H1 (cell line): ENCODE results near the gene PHTF2. TPM values are rescaled to one million over a fixed set of nuclear protein-coding genes. Genes with fewer than 3 reads are reported as not detected.

Experiments
- CTCF ChIA-PET: fragments of 300-600 bp; sonication (Branson Sonifier 250); formaldehyde crosslinking; loops from one replicate; lab custom pipeline; 2021; ENCODE audit not compliant: partially characterized antibody; lab: Charles Lee
- POLR2A ChIA-PET: fragments of 300-600 bp; sonication (Branson Sonifier 250); formaldehyde crosslinking; loops from one replicate; lab custom pipeline; 2021; ENCODE audit warnings: inconsistent platforms; ENCODE audit not compliant: partially characterized antibody; lab: Charles Lee
- DNase-seq, 2 experiments: peaks; one replicate each; pipeline versions ENCODE4 v3.0.0 to v3.0.0-alpha.2; 2010 to 2022; ENCODE audit warnings: low spot score in 2 of 2, low read depth in 1 of 2, mixed read lengths in 1 of 2
- FAIRE-seq: peaks from 2 replicates; lab custom pipeline; 2011; peaks lifted over from hg19 to GRCh38; lab: Jason Lieb, UNC
- H2AFZ ChIP-seq: 2 replicates; pipeline ENCODE4 v1.8.1; 2012; ENCODE audit warnings: low read length, inconsistent platforms
- H2AK5ac ChIP-seq: 2 replicates; pipeline ENCODE4 v1.6.1; 2013; ENCODE audit warnings: low read depth, low read length
- H2BK120ac ChIP-seq: replicated peaks from 2 replicates; pipeline ENCODE3; 2013; ENCODE audit warnings: low read depth, low read length, inconsistent platforms
- H2BK12ac ChIP-seq: 2 replicates; pipeline ENCODE4 v1.6.1; 2013; ENCODE audit warnings: low read depth, low read length
- H2BK15ac ChIP-seq: 2 replicates; pipeline ENCODE4 v1.6.1; 2013; ENCODE audit warnings: low read length
- H2BK20ac ChIP-seq: 2 replicates; pipeline ENCODE4 v1.6.1; 2013; ENCODE audit warnings: low read length
- H2BK5ac ChIP-seq: 2 replicates; pipeline ENCODE4 v1.6.1; 2013; ENCODE audit warnings: low read depth, low read length
- H3K14ac ChIP-seq: 2 replicates; pipeline ENCODE4 v1.6.1; 2013; ENCODE audit warnings: inconsistent platforms; ENCODE audit not compliant: insufficient read length
- H3K18ac ChIP-seq: 2 replicates; pipeline ENCODE4 v1.6.1; 2013; ENCODE audit warnings: low read length; ENCODE audit errors: extremely low read depth
- H3K23ac ChIP-seq: 2 replicates; pipeline ENCODE4 v1.6.1; 2013; ENCODE audit warnings: inconsistent platforms; ENCODE audit not compliant: insufficient read length
- H3K23me2 ChIP-seq: 2 replicates; pipeline ENCODE4 v1.6.1; 2013; ENCODE audit warnings: low read depth, low read length
- H3K27ac ChIP-seq: 2 replicates; pipeline ENCODE4 v1.6.1; 2011; ENCODE audit warnings: low read depth, low read length, inconsistent platforms
- H3K27me3 ChIP-seq, 4 experiments: replicated peaks in 1 of 4; 1 replicate in 1 of 4; 2 replicates in 3 of 4; pipeline versions ENCODE4 v1.6.1 to v1.8.1; 2011 to 2013; ENCODE audit warnings: low read length in 3 of 4, mild to moderate bottlenecking in 3 of 4, inconsistent platforms in 2 of 4, mixed read lengths in 2 of 4, moderate library complexity in 1 of 4; ENCODE audit not compliant: control insufficient read depth in 3 of 4, insufficient read depth in 3 of 4; ENCODE audit errors: extremely low read depth in 1 of 4
- H3K36me3 ChIP-seq, 4 experiments: 2 replicates each; pipeline versions ENCODE4 v1.6.1 to v1.8.1; 2011 to 2013; ENCODE audit warnings: mild to moderate bottlenecking in 4 of 4, low read length in 3 of 4, moderate library complexity in 2 of 4, control low read depth in 1 of 4, inconsistent platforms in 1 of 4; ENCODE audit not compliant: insufficient read depth in 4 of 4, control insufficient read depth in 2 of 4
- H3K4ac ChIP-seq: replicated peaks from 2 replicates; pipeline ENCODE3; 2013; ENCODE audit warnings: low read length, low read depth, mixed read lengths, inconsistent platforms; ENCODE audit not compliant: insufficient read length
- H3K4me1 ChIP-seq, 4 experiments: replicated peaks in 1 of 4; 1 replicate in 1 of 4; 2 replicates in 3 of 4; pipeline versions ENCODE4 v1.6.1 to v1.8.1; 2011 to 2013; ENCODE audit warnings: low read length in 3 of 4, inconsistent platforms in 2 of 4, mixed read lengths in 1 of 4; ENCODE audit not compliant: insufficient read depth in 4 of 4, control insufficient read depth in 3 of 4
- H3K4me2 ChIP-seq, 2 experiments: 2 replicates each; pipeline versions ENCODE4 v1.6.1 to v1.8.1; 2011 to 2013; ENCODE audit warnings: low read depth in 2 of 2, low read length in 2 of 2, control low read depth in 1 of 2, inconsistent platforms in 1 of 2, mild to moderate bottlenecking in 1 of 2; ENCODE audit not compliant: insufficient read depth in 1 of 2
- H3K4me3 ChIP-seq, 4 experiments: fragments of 200-600, 300-600 bp in 1 of 4; sonication (generic), shearing (Covaris generic), sonication (Bioruptor Twin) in 1 of 4; 2 replicates each; pipeline versions ENCODE4 v1.5.1 to v1.8.1; 2011 to 2016; ENCODE audit warnings: low read length in 4 of 4, low read depth in 3 of 4, control low read depth in 2 of 4, inconsistent platforms in 2 of 4, mild to moderate bottlenecking in 2 of 4, mixed read lengths in 1 of 4, moderate library complexity in 1 of 4; ENCODE audit not compliant: insufficient read depth in 2 of 4; ENCODE audit errors: extremely low read depth in 1 of 4
- H3K56ac ChIP-seq: replicated peaks from 2 replicates; pipeline ENCODE3; 2013; ENCODE audit warnings: low read depth, mild to moderate bottlenecking, mixed read lengths, low read length, inconsistent platforms; ENCODE audit not compliant: insufficient read length
- H3K79me1 ChIP-seq: 2 replicates; pipeline ENCODE4 v1.6.1; 2013; ENCODE audit warnings: low read depth, low read length, control low read depth
- H3K79me2 ChIP-seq, 2 experiments: 2 replicates each; pipeline versions ENCODE4 v1.6.1 to v1.8.1; 2012 to 2013; ENCODE audit warnings: low read length in 2 of 2, mild to moderate bottlenecking in 2 of 2, inconsistent platforms in 1 of 2; ENCODE audit not compliant: insufficient read depth in 2 of 2, control insufficient read depth in 1 of 2
- H3K9ac ChIP-seq, 4 experiments: replicated peaks in 1 of 4; 1 replicate in 1 of 4; 2 replicates in 3 of 4; pipeline versions ENCODE4 v1.6.1 to v1.8.1; 2011 to 2013; ENCODE audit warnings: low read depth in 3 of 4, low read length in 3 of 4, control low read depth in 2 of 4, mild to moderate bottlenecking in 2 of 4, moderate library complexity in 2 of 4, inconsistent platforms in 1 of 4; ENCODE audit errors: extremely low read depth in 1 of 4
- H3K9me3 ChIP-seq, 2 experiments: 2 replicates each; pipeline versions ENCODE4 v1.6.1 to v1.8.1; 2012 to 2013; ENCODE audit warnings: mild to moderate bottlenecking in 2 of 2, moderate library complexity in 2 of 2, control low read depth in 1 of 2, inconsistent platforms in 1 of 2, low read depth in 1 of 2, low read length in 1 of 2, mixed read lengths in 1 of 2; ENCODE audit not compliant: insufficient read depth in 2 of 2
- H4K20me1 ChIP-seq, 2 experiments: replicated peaks in 1 of 2; 2 replicates each; pipeline versions ENCODE3 to v1.8.1; 2011 to 2013; ENCODE audit warnings: inconsistent platforms in 2 of 2, low read length in 2 of 2, mild to moderate bottlenecking in 1 of 2; ENCODE audit not compliant: insufficient read depth in 2 of 2, control insufficient read depth in 1 of 2
- H4K5ac ChIP-seq: 2 replicates; pipeline ENCODE4 v1.6.1; 2013; ENCODE audit warnings: low read length, low read depth, mixed read lengths, inconsistent platforms; ENCODE audit not compliant: insufficient read length
- H4K8ac ChIP-seq: 2 replicates; pipeline ENCODE4 v1.8.0; 2013; ENCODE audit warnings: mild to moderate bottlenecking, moderate library complexity, low read length, inconsistent platforms; ENCODE audit not compliant: insufficient read depth; ENCODE audit errors: extremely low read depth
- H4K91ac ChIP-seq: replicated peaks from 2 replicates; pipeline ENCODE3; 2013; ENCODE audit warnings: low read length, mixed read lengths, inconsistent platforms; ENCODE audit not compliant: insufficient read length
- BACH1 ChIP-seq: IDR thresholded peaks from 2 replicates; pipeline ENCODE4 v1.6.1; 2012; ENCODE audit warnings: low read length, improper control_type of control experiment
- POLR2AphosphoS5 ChIP-seq: IDR thresholded peaks from 2 replicates; pipeline ENCODE4 v1.6.1; 2011; ENCODE audit warnings: low read depth, low read length
- RAD21 ChIP-seq, 2 experiments: IDR thresholded peaks in 1 of 2; conservative IDR thresholded peaks in 1 of 2; 2 replicates each; pipeline ENCODE4 v1.6.1; 2011; ENCODE audit warnings: low read depth in 2 of 2, low read length in 2 of 2, improper control_type of control experiment in 1 of 2, inconsistent platforms in 1 of 2, mild to moderate bottlenecking in 1 of 2, moderate library complexity in 1 of 2
- TEAD4 ChIP-seq: IDR thresholded peaks from 2 replicates; pipeline ENCODE4 v1.6.1; 2012; ENCODE audit warnings: low read depth, low read length, inconsistent platforms, mixed read lengths
- WGBS, 2 experiments: shearing (Covaris generic) in 1 of 2; methylation state at CpG; one replicate each; pipeline versions ENCODE4 v1.1.6 to v1.1.7; 2013 to 2015; ENCODE audit warnings: low lambda C conversion rate in 2 of 2, mixed read lengths in 2 of 2, inconsistent platforms in 1 of 2, low coverage in 1 of 2, missing lambda C conversion rate in 1 of 2; ENCODE audit not compliant: insufficient replicate concordance in 2 of 2, insufficient coverage in 1 of 2, insufficient read length in 1 of 2; ENCODE audit errors: extremely low coverage in 1 of 2, missing lambda C conversion rate in 1 of 2; 5-methylcytosine and 5-hydroxymethylcytosine counted together
- polyA plus RNA-seq, 7 experiments: library from polyadenylated mRNA; depleted of rRNA in 3 of 7; stranded (reverse) in 5 of 7; unstranded in 2 of 7; fragments of >200 nt in 5 of 7; fragments of 200-250 nt in 2 of 7; gene quantifications; 1 replicate in 5 of 7; 2 replicates in 1 of 7; 4 replicates in 1 of 7; pipeline versions ENCODE4 v1.2.1 to v1.2.3, GENCODE V29; 2011 to 2013; ENCODE audit warnings: missing spikeins in 2 of 7, mixed read lengths in 2 of 7
- total RNA-seq: library from RNA; stranded (reverse); fragmentation: NEBNext Ultra II Directional; extraction: Animal tissue kit (Norgen Biotek cat#: 25700); gene quantifications from 2 replicates; pipeline ENCODE4 v1.2.1, GENCODE V29; 2021
- TF ChIP-seq, protein P1 (sequence below), 3 experiments: IDR thresholded peaks; 1 replicate in 2 of 3; 2 replicates in 1 of 3; pipeline versions ENCODE4 v1.5.1 to v1.6.1; 2011; ENCODE audit warnings: low read length in 3 of 3, mild to moderate bottlenecking in 3 of 3, inconsistent platforms in 2 of 3, low read depth in 1 of 3, moderate library complexity in 1 of 3; ENCODE audit not compliant: insufficient read depth in 1 of 3; ENCODE audit errors: control extremely low read depth in 1 of 3
- TF ChIP-seq, protein P2 (sequence below): IDR thresholded peaks from 2 replicates; pipeline ENCODE4 v1.6.1; 2012; ENCODE audit warnings: low read length, inconsistent platforms

The PHTF2 gene
- total and polyA plus RNA-seq, 2 of the 8 experiments (the other 6 are each of a cell fraction or from before 2014, with no cell fraction given) = 9.0 to 25.4 TPM

DNA sequence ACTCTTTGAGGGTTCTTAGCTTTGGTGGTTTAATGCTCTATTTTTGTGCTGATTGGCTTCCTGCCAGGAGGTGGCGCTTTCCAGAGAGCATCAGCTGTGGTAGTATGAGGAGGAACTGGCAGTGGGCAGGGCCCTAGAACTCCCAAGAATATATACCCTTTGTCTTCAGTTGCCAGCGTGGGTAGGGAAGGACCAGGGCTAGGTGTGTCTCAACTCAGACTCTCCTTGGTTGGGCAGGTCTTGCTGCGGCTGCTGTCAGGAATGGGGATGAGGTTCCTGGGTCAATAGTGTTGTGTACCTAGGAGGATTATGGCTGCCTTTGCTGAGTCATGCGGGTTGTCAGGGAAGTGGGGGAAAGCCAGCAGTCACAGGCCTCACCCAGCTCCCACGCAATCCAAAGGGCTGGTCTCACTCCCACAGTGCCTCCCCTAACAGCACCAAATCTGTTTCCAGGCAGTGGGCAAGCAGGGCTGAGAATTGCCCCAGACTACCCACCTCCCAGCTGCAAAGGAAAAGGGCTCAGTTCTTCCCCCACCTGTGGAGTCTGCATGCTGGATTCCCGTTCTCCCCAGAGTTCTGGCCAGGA, 191.5 kb downstream of the PHTF2 start:
- CTCF ChIA-PET = interaction anchor here (0.6 to 5.3 kb wide), 34 partner anchors 9 to 1126 kb away, joined by 3 to 39 read pairs (median 4); no protein-coding TSS in a partner anchor
- Histone ChIP-seq H3K23me2 (no peaks in the 10 kb centered on the region), H2BK15ac (no peak overlapping the region), H3K23ac (no peak overlapping the region), H3K4me2 (no peak overlapping the region), H3K4me1 (peaks cover 3 to 6% (median 4%) of the 10 kb centered on the region in 4 experiments; a peak in 6 of 7 replicates), H3K9ac (no peak overlapping the region), H2BK120ac (no peak overlapping the region), H2BK20ac (0 out of 2 replicates have a peak overlapping the region, but pooled peaks have one; percentile 51), H4K91ac (peak overlapping the region; percentile 63), H3K79me1 (no peaks in the 10 kb centered on the region), H3K9me3 (no peaks in the 10 kb centered on the region), H4K8ac (no peak overlapping the region), H4K5ac (peak overlapping the region; percentile 84), H3K27me3 (no peaks in the 10 kb centered on the region), H3K56ac (no peak overlapping the region), H2AFZ (peak overlapping the region; percentile 99), H3K4me3 (no peak overlapping the region), H3K79me2 (no peaks in the 10 kb centered on the region), H3K14ac (no peak overlapping the region), H3K4ac (no peak overlapping the region), H3K36me3 (no peaks in the 10 kb centered on the region), H2AK5ac (no peak overlapping the region), H3K27ac (no peak overlapping the region), H2BK12ac (peak overlapping the region; percentile 77), H4K20me1 (no peaks in the 10 kb centered on the region), H3K18ac (peak overlapping the region; percentile 64; the same call in 1 of the 2 replicates), H2BK5ac (peak overlapping the region; percentile 79; the same call in 1 of the 2 replicates)
- DNase-seq = peak in 1 of 2 experiments; percentile 81
- no peak for FAIRE-seq
- WGBS, 2 experiments = 65% methylated on average over 6 of the region's 6 CpGs; no CpG with 5 or more reads in 1 of the 2 experiments
- TF ChIP-seq, protein P1, sequence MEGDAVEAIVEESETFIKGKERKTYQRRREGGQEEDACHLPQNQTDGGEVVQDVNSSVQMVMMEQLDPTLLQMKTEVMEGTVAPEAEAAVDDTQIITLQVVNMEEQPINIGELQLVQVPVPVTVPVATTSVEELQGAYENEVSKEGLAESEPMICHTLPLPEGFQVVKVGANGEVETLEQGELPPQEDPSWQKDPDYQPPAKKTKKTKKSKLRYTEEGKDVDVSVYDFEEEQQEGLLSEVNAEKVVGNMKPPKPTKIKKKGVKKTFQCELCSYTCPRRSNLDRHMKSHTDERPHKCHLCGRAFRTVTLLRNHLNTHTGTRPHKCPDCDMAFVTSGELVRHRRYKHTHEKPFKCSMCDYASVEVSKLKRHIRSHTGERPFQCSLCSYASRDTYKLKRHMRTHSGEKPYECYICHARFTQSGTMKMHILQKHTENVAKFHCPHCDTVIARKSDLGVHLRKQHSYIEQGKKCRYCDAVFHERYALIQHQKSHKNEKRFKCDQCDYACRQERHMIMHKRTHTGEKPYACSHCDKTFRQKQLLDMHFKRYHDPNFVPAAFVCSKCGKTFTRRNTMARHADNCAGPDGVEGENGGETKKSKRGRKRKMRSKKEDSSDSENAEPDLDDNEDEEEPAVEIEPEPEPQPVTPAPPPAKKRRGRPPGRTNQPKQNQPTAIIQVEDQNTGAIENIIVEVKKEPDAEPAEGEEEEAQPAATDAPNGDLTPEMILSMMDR (IDR thresholded peaks at IDR 0.05; ENCODE audit: control extremely low read depth in 1 of 3, insufficient read depth in 1 of 3, low read depth in 1 of 3, low read length in 3 of 3) = peak; percentile 50 to 63 (median 62)
- TF ChIP-seq RAD21 (IDR thresholded peaks at IDR 0.05 in 1 of 2, conservative IDR thresholded peaks at IDR 0.05 in 1 of 2; ENCODE audit: low read depth in 2 of 2, low read length in 2 of 2) (peak; percentile 57 to 60), TEAD4 (0 out of 2 replicates have a peak, but pooled peaks have one; percentile 20), POLR2AphosphoS5 (no peak), BACH1 (peak; percentile 31)
- TF ChIP-seq, protein P2, sequence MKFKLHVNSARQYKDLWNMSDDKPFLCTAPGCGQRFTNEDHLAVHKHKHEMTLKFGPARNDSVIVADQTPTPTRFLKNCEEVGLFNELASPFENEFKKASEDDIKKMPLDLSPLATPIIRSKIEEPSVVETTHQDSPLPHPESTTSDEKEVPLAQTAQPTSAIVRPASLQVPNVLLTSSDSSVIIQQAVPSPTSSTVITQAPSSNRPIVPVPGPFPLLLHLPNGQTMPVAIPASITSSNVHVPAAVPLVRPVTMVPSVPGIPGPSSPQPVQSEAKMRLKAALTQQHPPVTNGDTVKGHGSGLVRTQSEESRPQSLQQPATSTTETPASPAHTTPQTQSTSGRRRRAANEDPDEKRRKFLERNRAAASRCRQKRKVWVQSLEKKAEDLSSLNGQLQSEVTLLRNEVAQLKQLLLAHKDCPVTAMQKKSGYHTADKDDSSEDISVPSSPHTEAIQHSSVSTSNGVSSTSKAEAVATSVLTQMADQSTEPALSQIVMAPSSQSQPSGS = no peak
- POLR2A ChIA-PET = interaction anchor here (1.1 kb wide), 1 partner anchor 26 kb away, joined by 3 read pairs; no protein-coding TSS in a partner anchor
